ENCODE results near the gene COA5.

DNA sequence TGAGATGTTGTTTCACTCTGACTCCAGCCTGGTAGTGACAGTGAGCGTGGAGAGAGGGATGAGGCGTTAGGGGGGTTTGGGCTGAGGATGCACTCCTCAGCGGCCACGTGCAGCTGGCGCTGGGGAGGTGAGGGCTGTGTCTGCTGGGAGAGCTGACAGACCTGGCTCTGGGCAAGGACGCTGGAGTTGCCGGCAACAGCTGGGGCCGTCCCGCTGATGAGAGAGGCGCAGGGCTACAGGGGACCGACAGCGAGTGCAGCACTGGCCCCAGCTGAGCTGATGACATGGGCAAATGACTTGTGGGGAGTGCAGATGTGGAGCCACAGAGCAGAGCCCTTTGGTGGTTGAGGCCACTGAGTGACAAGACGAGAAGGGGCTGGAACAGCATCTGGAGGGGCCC is 38.4 kb downstream of the COA5 start:
- TF ChIP-seq POLR2A (IDR thresholded peaks at IDR 0.05; ENCODE audit: low read length) (no peak), JUN (IDR thresholded peaks at IDR 0.05) (no peak), HOXA7 (CRISPR knock-in tag; IDR thresholded peaks at IDR 0.05) (no peak), RAD21 (conservative IDR thresholded peaks at IDR 0.05 in 1 of 2, IDR thresholded peaks at IDR 0.05 in 1 of 2) (no peak)
- TF ChIP-seq, protein P1, sequence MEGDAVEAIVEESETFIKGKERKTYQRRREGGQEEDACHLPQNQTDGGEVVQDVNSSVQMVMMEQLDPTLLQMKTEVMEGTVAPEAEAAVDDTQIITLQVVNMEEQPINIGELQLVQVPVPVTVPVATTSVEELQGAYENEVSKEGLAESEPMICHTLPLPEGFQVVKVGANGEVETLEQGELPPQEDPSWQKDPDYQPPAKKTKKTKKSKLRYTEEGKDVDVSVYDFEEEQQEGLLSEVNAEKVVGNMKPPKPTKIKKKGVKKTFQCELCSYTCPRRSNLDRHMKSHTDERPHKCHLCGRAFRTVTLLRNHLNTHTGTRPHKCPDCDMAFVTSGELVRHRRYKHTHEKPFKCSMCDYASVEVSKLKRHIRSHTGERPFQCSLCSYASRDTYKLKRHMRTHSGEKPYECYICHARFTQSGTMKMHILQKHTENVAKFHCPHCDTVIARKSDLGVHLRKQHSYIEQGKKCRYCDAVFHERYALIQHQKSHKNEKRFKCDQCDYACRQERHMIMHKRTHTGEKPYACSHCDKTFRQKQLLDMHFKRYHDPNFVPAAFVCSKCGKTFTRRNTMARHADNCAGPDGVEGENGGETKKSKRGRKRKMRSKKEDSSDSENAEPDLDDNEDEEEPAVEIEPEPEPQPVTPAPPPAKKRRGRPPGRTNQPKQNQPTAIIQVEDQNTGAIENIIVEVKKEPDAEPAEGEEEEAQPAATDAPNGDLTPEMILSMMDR (IDR thresholded peaks at IDR 0.05) = no peak
